GM19397 (cell line): Measurements from ENCODE around the gene USP49.

Source experiments
- ATAC-seq: cut with Tn5 transposase; IDR thresholded peaks from one replicate; pipeline ENCODE4 v1.9.1; 2021; ENCODE audit warnings: mild to moderate bottlenecking, moderate library complexity; ENCODE audit not compliant: unreplicated experiment

The USP49 gene

GRCh38 chr6:41878246-41878645 lies 16.9 kb downstream of the USP49 start:
- ATAC-seq = no peak

GRCh38 chr6:41877051-41877680 lies 18.0 kb downstream of the USP49 start:
- no peak for ATAC-seq

GRCh38 chr6:41874741-41875140 lies 20.4 kb downstream of the USP49 start:
- no peak for ATAC-seq

GRCh38 chr6:41872147-41872546 lies 23.0 kb downstream of the USP49 start:
- no peak for ATAC-seq

GRCh38 chr6:41871691-41872090 lies 23.5 kb downstream of the USP49 start:
- ATAC-seq = no peak

GRCh38 chr6:41859356-41859755 lies 35.8 kb downstream of the USP49 start:
- no peak for ATAC-seq

GRCh38 chr6:41858703-41859102 lies 36.5 kb downstream of the USP49 start:
- ATAC-seq = no peak

GRCh38 chr6:41850861-41851260 lies 44.3 kb downstream of the USP49 start:
- ATAC-seq = no peak

GRCh38 chr6:41846666-41847237 lies 48.4 kb downstream of the USP49 start:
- no peak for ATAC-seq

GRCh38 chr6:41843178-41843577 lies 52.0 kb downstream of the USP49 start:
- ATAC-seq = no peak

GRCh38 chr6:41840326-41840725 lies 54.8 kb downstream of the USP49 start:
- no peak for ATAC-seq

GRCh38 chr6:41836660-41837052 lies 58.5 kb downstream of the USP49 start:
- ATAC-seq = no peak

- no peak for ATAC-seq
These were observed 59.0 kb downstream of the USP49 start for GRCh38 chr6:41836022-41836659.

- ATAC-seq = no peak
These were observed 62.9 kb downstream of the USP49 start for GRCh38 chr6:41832263-41832662.

- ATAC-seq = no peak
These were observed 68.7 kb downstream of the USP49 start for GRCh38 chr6:41826343-41827022.

GRCh38 chr6:41824571-41825569 lies 70.3 kb downstream of the USP49 start:
- ATAC-seq = no peak

GRCh38 chr6:41823178-41823577 lies 72.0 kb downstream of the USP49 start:
- no peak for ATAC-seq

- no peak for ATAC-seq
These were observed 73.2 kb downstream of the USP49 start for GRCh38 chr6:41822021-41822420.

- ATAC-seq = no peak
These were observed 73.9 kb downstream of the USP49 start for GRCh38 chr6:41821266-41821665.

GRCh38 chr6:41818271-41819054 lies 76.7 kb downstream of the USP49 start:
- no peak for ATAC-seq
